H1 (cell line): ENCODE data around the gene NR2E1. TPM values are rescaled to one million over a fixed set of nuclear protein-coding genes. Genes with fewer than 3 reads are reported as not detected.

ENCODE experiments used
- ATF2 ChIP-seq: IDR thresholded peaks from 2 replicates; pipeline ENCODE4 v1.6.1; 2012; ENCODE audit warnings: low read length, inconsistent platforms
- CBX8 ChIP-seq: fragments of 300-800, 300-1000 bp; sonication (generic); IDR thresholded peaks from 2 replicates; pipeline ENCODE4 v1.7.1; 2016; ENCODE audit warnings: low read depth, low read length, borderline replicate concordance
- CTBP2 ChIP-seq: IDR thresholded peaks from 2 replicates; pipeline ENCODE4 v1.7.0; 2011; ENCODE audit warnings: borderline replicate concordance, mild to moderate bottlenecking, moderate library complexity, mixed read lengths, low read length; ENCODE audit not compliant: insufficient read depth, insufficient read length
- CTCF ChIP-seq, 3 experiments: IDR thresholded peaks; 1 replicate in 2 of 3; 2 replicates in 1 of 3; pipeline versions ENCODE4 v1.5.1 to v1.6.1; 2011; ENCODE audit warnings: low read length in 3 of 3, mild to moderate bottlenecking in 3 of 3, inconsistent platforms in 2 of 3, low read depth in 1 of 3, moderate library complexity in 1 of 3; ENCODE audit not compliant: insufficient read depth in 1 of 3; ENCODE audit errors: control extremely low read depth in 1 of 3
- EP300 ChIP-seq, 2 experiments: IDR thresholded peaks; 1 replicate in 1 of 2; 2 replicates in 1 of 2; pipeline ENCODE4 v1.6.1; 2011 to 2012; ENCODE audit warnings: low read depth in 2 of 2, low read length in 2 of 2, mild to moderate bottlenecking in 2 of 2, borderline replicate concordance in 1 of 2, inconsistent platforms in 1 of 2, moderate library complexity in 1 of 2
- POU5F1 ChIP-seq: IDR thresholded peaks from 2 replicates; pipeline ENCODE4 v1.6.1; 2011; ENCODE audit warnings: low read depth, mild to moderate bottlenecking, low read length, moderate library complexity
- RBBP5 ChIP-seq: IDR thresholded peaks from 2 replicates; pipeline ENCODE4 v1.7.1; 2012; ENCODE audit warnings: low read depth, mild to moderate bottlenecking, inconsistent platforms, low read length, moderate library complexity, borderline replicate concordance
- SAP30 ChIP-seq: fragments of 300-600 bp; sonication (generic); IDR thresholded peaks from 2 replicates; pipeline ENCODE4 v1.7.1; 2012; ENCODE audit warnings: low read length, moderate library complexity, mild to moderate bottlenecking, inconsistent platforms; ENCODE audit not compliant: insufficient read depth, insufficient replicate concordance
- SP2 ChIP-seq: IDR thresholded peaks from 2 replicates; pipeline ENCODE4 v1.6.1; 2012; ENCODE audit warnings: mild to moderate bottlenecking, low read length, inconsistent platforms
- SP4 ChIP-seq: IDR thresholded peaks from 2 replicates; pipeline ENCODE4 v1.6.1; 2012; ENCODE audit warnings: low read length, inconsistent platforms
- SUZ12 ChIP-seq: fragments of 200-600 bp; sonication (generic); IDR thresholded peaks from 2 replicates; pipeline ENCODE4 v1.6.1; 2012; ENCODE audit warnings: mild to moderate bottlenecking, inconsistent platforms, low read length, moderate library complexity, mixed read lengths
- TAF7 ChIP-seq: optimal IDR thresholded peaks from 2 replicates; pipeline ENCODE3; 2011; ENCODE audit warnings: low read depth, mild to moderate bottlenecking, inconsistent platforms, low read length, moderate library complexity, borderline replicate concordance
- TBP ChIP-seq: IDR thresholded peaks from 2 replicates; pipeline ENCODE4 v1.6.1; 2011; ENCODE audit warnings: low read depth, low read length, improper control_type of control experiment
- USF2 ChIP-seq: IDR thresholded peaks from 2 replicates; pipeline ENCODE4 v1.6.1; 2011; ENCODE audit warnings: low read length, improper control_type of control experiment
- YY1 ChIP-seq: IDR thresholded peaks from 2 replicates; pipeline ENCODE4 v1.6.1; 2011; ENCODE audit warnings: low read depth, mild to moderate bottlenecking, low read length
- polyA plus RNA-seq, 7 experiments: library from polyadenylated mRNA; depleted of rRNA in 3 of 7; stranded (reverse) in 5 of 7; unstranded in 2 of 7; fragments of >200 nt in 5 of 7; fragments of 200-250 nt in 2 of 7; gene quantifications; 1 replicate in 5 of 7; 2 replicates in 1 of 7; 4 replicates in 1 of 7; pipeline versions ENCODE4 v1.2.1 to v1.2.3, GENCODE V29; 2011 to 2013; ENCODE audit warnings: missing spikeins in 2 of 7, mixed read lengths in 2 of 7
- total RNA-seq: library from RNA; stranded (reverse); fragmentation: NEBNext Ultra II Directional; extraction: Animal tissue kit (Norgen Biotek cat#: 25700); gene quantifications from 2 replicates; pipeline ENCODE4 v1.2.1, GENCODE V29; 2021
- TF ChIP-seq, protein P1 (sequence below): IDR thresholded peaks from 2 replicates; pipeline ENCODE4 v1.6.1; 2011; ENCODE audit warnings: low read depth, mild to moderate bottlenecking, low read length; ENCODE audit not compliant: insufficient read depth

Gene NR2E1
- total and polyA plus RNA-seq, 2 of the 8 experiments (the other 6 are each of a cell fraction or from before 2014, with no cell fraction given): not detected

GRCh38 chr6:108168501-108169463, 3.0 kb downstream of the NR2E1 start (continued):
- TF ChIP-seq ATF2 (no peak), TAF7 (no peak), USF2 (no peak), CTCF (IDR thresholded peaks at IDR 0.05; ENCODE audit: control extremely low read depth in 1 of 3, insufficient read depth in 1 of 3, low read depth in 1 of 3, low read length in 3 of 3) (peak in 2 of 3 experiments; percentile 23 to 34; a peak in 3 of 4 replicates), TBP (no peak), SP4 (no peak), SAP30 (no peak), RBBP5 (0 out of 2 replicates have a peak, but pooled peaks have one; percentile 3), CTBP2 (peak; percentile 53), SP2 (no peak), POU5F1 (no peak), EP300 (IDR thresholded peaks at IDR 0.05; ENCODE audit: borderline replicate concordance in 1 of 2, low read depth in 2 of 2, low read length in 2 of 2) (no peak), CBX8 (peak; percentile 16; the same call in 1 of the 2 replicates), SUZ12 (peak; percentile 90), YY1 (no peak)
- TF ChIP-seq, protein P1, sequence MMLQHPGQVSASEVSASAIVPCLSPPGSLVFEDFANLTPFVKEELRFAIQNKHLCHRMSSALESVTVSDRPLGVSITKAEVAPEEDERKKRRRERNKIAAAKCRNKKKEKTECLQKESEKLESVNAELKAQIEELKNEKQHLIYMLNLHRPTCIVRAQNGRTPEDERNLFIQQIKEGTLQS: no peak
